ENCODE data around the gene ADGRD1. TPM values are rescaled to one million over a fixed set of nuclear protein-coding genes. Genes with fewer than 3 reads are reported as not detected.

Gene ADGRD1
- total RNA-seq, 1 donor from 2014 or later: 4.0 TPM

DNA sequence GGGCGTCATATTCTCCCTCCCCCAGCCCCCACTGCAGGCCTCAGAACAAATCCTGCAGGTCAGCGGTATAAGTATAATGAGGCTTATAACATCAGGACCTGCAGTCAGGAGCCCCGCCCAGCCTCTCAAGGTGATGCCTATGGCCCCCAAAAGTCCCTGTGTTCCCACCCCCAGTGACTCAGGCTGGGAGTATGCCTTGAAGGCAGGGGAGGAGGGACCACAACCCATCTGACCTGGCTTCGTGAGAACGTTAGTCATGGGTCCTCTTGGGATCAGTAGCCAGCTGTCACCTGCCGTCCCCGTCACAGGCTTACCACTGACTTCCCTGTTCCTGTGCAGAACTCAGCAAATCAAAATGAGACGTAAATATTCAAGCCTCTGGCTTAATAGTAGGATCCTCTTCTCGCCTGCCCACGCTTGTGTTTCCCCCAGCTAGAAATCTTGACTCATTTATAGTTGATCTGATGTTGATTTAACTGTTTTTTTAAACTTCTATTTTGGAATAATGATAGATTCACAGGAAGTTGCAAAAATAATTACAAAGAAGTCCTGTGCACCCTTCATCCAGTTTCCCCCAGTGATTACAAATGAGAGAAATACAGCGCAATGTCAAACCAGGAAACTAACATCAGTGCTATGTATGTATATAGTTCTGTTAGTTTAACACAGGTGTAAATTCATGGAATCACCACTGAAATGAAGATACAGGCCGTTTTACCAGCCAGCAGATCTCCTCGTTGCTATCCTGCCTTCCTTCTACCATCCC lies 107.5 kb downstream of the ADGRD1 start:
- H3K27ac Mint-ChIP-seq: no peak overlapping the region
- H3K36me3 Mint-ChIP-seq (ENCODE audit: insufficient read depth): no peaks in the 10 kb centered on the region
- peaks cover 20% of the 10 kb centered on the region for H3K27me3 Mint-ChIP-seq
- H3K4me1 Mint-ChIP-seq (ENCODE audit: low read depth): no peaks in the 10 kb centered on the region
- no peak for DNase-seq (ENCODE audit: low spot score, unreplicated experiment)
- no peaks in the 10 kb centered on the region for H3K9me3 Mint-ChIP-seq (ENCODE audit: low read depth)
- TF ChIP-seq, protein P1, sequence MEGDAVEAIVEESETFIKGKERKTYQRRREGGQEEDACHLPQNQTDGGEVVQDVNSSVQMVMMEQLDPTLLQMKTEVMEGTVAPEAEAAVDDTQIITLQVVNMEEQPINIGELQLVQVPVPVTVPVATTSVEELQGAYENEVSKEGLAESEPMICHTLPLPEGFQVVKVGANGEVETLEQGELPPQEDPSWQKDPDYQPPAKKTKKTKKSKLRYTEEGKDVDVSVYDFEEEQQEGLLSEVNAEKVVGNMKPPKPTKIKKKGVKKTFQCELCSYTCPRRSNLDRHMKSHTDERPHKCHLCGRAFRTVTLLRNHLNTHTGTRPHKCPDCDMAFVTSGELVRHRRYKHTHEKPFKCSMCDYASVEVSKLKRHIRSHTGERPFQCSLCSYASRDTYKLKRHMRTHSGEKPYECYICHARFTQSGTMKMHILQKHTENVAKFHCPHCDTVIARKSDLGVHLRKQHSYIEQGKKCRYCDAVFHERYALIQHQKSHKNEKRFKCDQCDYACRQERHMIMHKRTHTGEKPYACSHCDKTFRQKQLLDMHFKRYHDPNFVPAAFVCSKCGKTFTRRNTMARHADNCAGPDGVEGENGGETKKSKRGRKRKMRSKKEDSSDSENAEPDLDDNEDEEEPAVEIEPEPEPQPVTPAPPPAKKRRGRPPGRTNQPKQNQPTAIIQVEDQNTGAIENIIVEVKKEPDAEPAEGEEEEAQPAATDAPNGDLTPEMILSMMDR (IDR thresholded peaks at IDR 0.05; ENCODE audit: unreplicated experiment): no peak
- no peak overlapping the region for H3K4me3 Mint-ChIP-seq (ENCODE audit: low read depth)

DNA sequence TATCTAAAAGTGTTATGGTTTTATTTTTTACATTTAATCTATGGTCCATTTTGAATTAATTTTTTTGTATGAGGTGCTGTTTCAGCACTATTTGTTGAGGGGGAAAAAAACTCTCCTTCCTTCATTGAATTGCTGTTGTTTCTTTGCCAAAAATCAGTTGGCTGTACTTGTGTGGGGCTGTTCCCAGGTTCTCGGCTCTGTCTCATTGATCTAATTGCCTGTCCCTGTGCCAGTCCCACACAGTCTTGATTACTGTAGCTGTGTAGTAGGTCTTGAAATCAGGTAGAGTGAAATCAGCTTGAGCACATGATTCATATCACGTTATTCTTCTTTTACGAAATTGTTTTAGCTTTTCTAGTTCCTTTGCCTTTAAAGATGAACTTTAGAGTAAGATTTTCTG lies 109.7 kb downstream of the ADGRD1 start:
- TF ChIP-seq, protein P1 (IDR thresholded peaks at IDR 0.05; ENCODE audit: unreplicated experiment): no peak
- no peak overlapping the region for H3K4me3 Mint-ChIP-seq (ENCODE audit: low read depth)
- H3K36me3 Mint-ChIP-seq (ENCODE audit: insufficient read depth): no peaks in the 10 kb centered on the region
- no peaks in the 10 kb centered on the region for H3K4me1 Mint-ChIP-seq (ENCODE audit: low read depth)
- DNase-seq (ENCODE audit: low spot score, unreplicated experiment): no peak
- peaks cover 12% of the 10 kb centered on the region for H3K27me3 Mint-ChIP-seq
- H3K9me3 Mint-ChIP-seq (ENCODE audit: low read depth): no peaks in the 10 kb centered on the region
- no peak overlapping the region for H3K27ac Mint-ChIP-seq

DNA sequence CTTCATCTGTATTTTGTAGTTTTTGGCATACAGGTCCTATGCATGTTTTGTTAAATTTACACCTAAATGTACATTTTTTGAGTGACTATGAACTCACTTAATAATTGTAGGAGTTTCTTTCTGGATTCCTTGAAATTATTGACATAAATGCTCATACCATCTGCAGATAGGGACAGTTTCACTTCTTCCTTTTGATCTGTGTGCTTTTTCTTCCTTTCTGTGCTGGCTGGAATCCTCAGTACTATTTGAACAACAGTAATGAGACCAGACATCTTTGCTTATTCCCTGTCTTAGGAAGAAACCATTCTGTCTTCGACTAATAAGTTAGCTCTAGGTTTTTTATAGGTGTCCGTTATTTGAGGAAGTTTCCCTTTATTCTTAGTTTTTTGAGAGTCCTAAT lies 110.3 kb downstream of the ADGRD1 start:
- no peak for DNase-seq (ENCODE audit: low spot score, unreplicated experiment)
- no peaks in the 10 kb centered on the region for H3K36me3 Mint-ChIP-seq (ENCODE audit: insufficient read depth)
- H3K4me3 Mint-ChIP-seq (ENCODE audit: low read depth): no peak overlapping the region
- TF ChIP-seq, protein P1 (IDR thresholded peaks at IDR 0.05; ENCODE audit: unreplicated experiment): no peak
- no peak overlapping the region for H3K27ac Mint-ChIP-seq
- peaks cover 8% of the 10 kb centered on the region for H3K27me3 Mint-ChIP-seq
- no peaks in the 10 kb centered on the region for H3K9me3 Mint-ChIP-seq (ENCODE audit: low read depth)
- H3K4me1 Mint-ChIP-seq (ENCODE audit: low read depth): no peaks in the 10 kb centered on the region

DNA sequence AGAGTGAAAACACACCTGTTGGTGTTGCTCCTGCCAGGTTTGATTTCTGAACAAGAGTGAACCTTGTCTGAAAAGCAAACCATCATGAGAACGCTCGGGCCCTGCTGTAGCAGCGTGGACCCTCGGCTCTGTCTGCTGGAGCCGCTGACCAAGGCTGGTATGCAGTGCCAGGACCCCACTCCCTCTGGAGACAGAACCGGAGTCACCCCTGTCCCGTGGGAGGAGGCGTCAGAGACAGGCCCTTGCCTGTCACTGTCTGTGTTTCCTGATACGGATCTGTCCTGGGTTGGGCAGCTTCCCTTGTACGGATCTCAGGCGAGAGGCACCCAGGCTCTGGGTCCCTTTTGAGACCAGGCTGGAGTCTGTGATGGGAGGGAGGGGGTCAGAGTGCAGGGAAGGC lies 111.6 kb downstream of the ADGRD1 start:
- Mint-ChIP-seq H3K36me3 (ENCODE audit: insufficient read depth) (no peaks in the 10 kb centered on the region), H3K4me3 (ENCODE audit: low read depth) (no peak overlapping the region), H3K27ac (no peak overlapping the region), H3K9me3 (ENCODE audit: low read depth) (no peaks in the 10 kb centered on the region), H3K4me1 (ENCODE audit: low read depth) (no peaks in the 10 kb centered on the region), H3K27me3 (peaks cover 8% of the 10 kb centered on the region)
- TF ChIP-seq, protein P1 (IDR thresholded peaks at IDR 0.05; ENCODE audit: unreplicated experiment): no peak
- DNase-seq (ENCODE audit: low spot score, unreplicated experiment): no peak

DNA sequence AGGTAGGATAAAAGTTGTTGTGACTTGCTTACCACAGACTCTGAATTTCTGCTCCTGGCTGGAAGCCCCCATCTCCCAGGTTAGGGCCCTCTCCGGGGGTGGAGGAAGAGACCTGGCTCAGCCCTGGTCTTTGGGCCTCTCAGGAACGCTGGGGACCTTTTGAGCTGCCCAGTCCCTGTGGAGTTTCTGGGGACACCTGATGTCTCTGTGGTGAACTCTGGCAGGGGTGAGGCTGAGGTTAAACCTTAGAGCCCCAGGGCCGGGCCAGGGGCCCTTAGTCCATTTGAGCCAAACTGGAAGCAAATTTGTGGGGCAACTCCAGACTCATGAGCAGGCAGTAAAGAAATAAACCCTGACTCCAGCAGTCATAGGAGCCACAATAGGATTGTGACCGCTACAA lies 112.1 kb downstream of the ADGRD1 start:
- Mint-ChIP-seq H3K4me3 (ENCODE audit: low read depth) (no peak overlapping the region), H3K9me3 (ENCODE audit: low read depth) (no peaks in the 10 kb centered on the region), H3K27me3 (peaks cover 8% of the 10 kb centered on the region), H3K27ac (no peak overlapping the region), H3K36me3 (ENCODE audit: insufficient read depth) (no peaks in the 10 kb centered on the region), H3K4me1 (ENCODE audit: low read depth) (no peaks in the 10 kb centered on the region)
- TF ChIP-seq, protein P1 (IDR thresholded peaks at IDR 0.05; ENCODE audit: unreplicated experiment): no peak
- DNase-seq (ENCODE audit: low spot score, unreplicated experiment): no peak
